RWPE2 (cell line): ENCODE measurements around the gene SFSWAP.

Experiments used
- ATAC-seq: fragments of 200-7000 bp; cut with Tn5 transposase; 3 replicates; pipeline ENCODE4 v1.9.1; 2021; ENCODE audit warnings: low read depth
- DNase-seq: peaks from one replicate; pipeline ENCODE4 v3.0.0-alpha.2; 2020; ENCODE audit warnings: low spot score
- H3K27ac ChIP-seq: fragments of 450-650 bp; 2 replicates; pipeline ENCODE4 v1.5.1; 2017; ENCODE audit warnings: mild to moderate bottlenecking; ENCODE audit not compliant: poor library complexity, severe bottlenecking
- H3K27me3 ChIP-seq: fragments of 250-450 bp; sonication (Bioruptor Pico); 2 replicates; pipeline ENCODE4 v1.5.1; 2021; ENCODE audit warnings: mild to moderate bottlenecking, moderate library complexity; ENCODE audit not compliant: insufficient read depth, poor library complexity, severe bottlenecking
- H3K36me3 ChIP-seq: fragments of 250-450 bp; sonication (Bioruptor Pico); 2 replicates; pipeline ENCODE4 v1.5.1; 2020; ENCODE audit warnings: low read depth, mild to moderate bottlenecking, moderate library complexity
- H3K4me1 ChIP-seq: fragments of 250-450 bp; sonication (Bioruptor Pico); 2 replicates; pipeline ENCODE4 v1.5.1; 2021; ENCODE audit warnings: mild to moderate bottlenecking, moderate library complexity; ENCODE audit not compliant: insufficient read depth, poor library complexity, severe bottlenecking
- H3K4me3 ChIP-seq: fragments of 250-450 bp; sonication (Bioruptor Pico); 2 replicates; pipeline ENCODE4 v1.5.1; 2021; ENCODE audit warnings: mild to moderate bottlenecking, moderate library complexity; ENCODE audit not compliant: severe bottlenecking
- H3K9me3 ChIP-seq: fragments of 250-450 bp; sonication (Bioruptor Pico); 2 replicates; pipeline ENCODE4 v1.5.1; 2021; ENCODE audit warnings: mild to moderate bottlenecking, moderate library complexity; ENCODE audit not compliant: severe bottlenecking
- CTCF ChIP-seq: fragments of 450-650 bp; IDR thresholded peaks from one replicate; pipeline ENCODE4 v1.5.1; 2017; ENCODE audit warnings: mild to moderate bottlenecking, moderate library complexity; ENCODE audit not compliant: poor library complexity, severe bottlenecking

The SFSWAP gene

GRCh38 chr12:131725503-131725902, 14.6 kb downstream of the SFSWAP start:
- H3K4me1 ChIP-seq, result peaks cover 12% of the 10 kb centered on the region
- no peaks in the 10 kb centered on the region for H3K27me3 ChIP-seq
- ATAC-seq, result no peak
- no peak overlapping the region for H3K4me3 ChIP-seq
- TF ChIP-seq CTCF, result no peak
- no peak for DNase-seq
- H3K27ac ChIP-seq, result no peak overlapping the region
- peaks cover 95% of the 10 kb centered on the region for H3K36me3 ChIP-seq
- no peaks in the 10 kb centered on the region for H3K9me3 ChIP-seq

- no peaks in the 10 kb centered on the region for H3K4me1 ChIP-seq
- no peak for TF ChIP-seq CTCF
- no peak overlapping the region for H3K27ac ChIP-seq
- no peak overlapping the region for H3K4me3 ChIP-seq
- no peaks in the 10 kb centered on the region for H3K27me3 ChIP-seq
- ATAC-seq (no peak), DNase-seq (no peak)
- peaks cover 89% of the 10 kb centered on the region for H3K36me3 ChIP-seq
- no peaks in the 10 kb centered on the region for H3K9me3 ChIP-seq
Observed at GRCh38 chr12:131728720-131729119, 17.8 kb downstream of the SFSWAP start.

- Histone ChIP-seq H3K4me1 (no peaks in the 10 kb centered on the region), H3K27ac (no peak overlapping the region), H3K9me3 (no peaks in the 10 kb centered on the region), H3K4me3 (no peak overlapping the region), H3K36me3 (peaks cover 89% of the 10 kb centered on the region), H3K27me3 (no peaks in the 10 kb centered on the region)
- TF ChIP-seq CTCF, result no peak
- no peak for DNase-seq
- ATAC-seq, result no peak
Observed at GRCh38 chr12:131729254-131729955, 18.5 kb downstream of the SFSWAP start.

GRCh38 chr12:131732996-131733615, 22.2 kb downstream of the SFSWAP start:
- H3K9me3 ChIP-seq, result no peaks in the 10 kb centered on the region
- no peak for TF ChIP-seq CTCF
- DNase-seq (no peak), ATAC-seq (no peak)
- peaks cover 14% of the 10 kb centered on the region for H3K4me1 ChIP-seq
- H3K4me3 ChIP-seq, result no peak overlapping the region
- peaks cover 79% of the 10 kb centered on the region for H3K36me3 ChIP-seq
- H3K27ac ChIP-seq, result no peak overlapping the region
- H3K27me3 ChIP-seq, result no peaks in the 10 kb centered on the region

GRCh38 chr12:131733874-131734273, 23.0 kb downstream of the SFSWAP start:
- ATAC-seq (no peak), DNase-seq (no peak)
- Histone ChIP-seq H3K9me3 (no peaks in the 10 kb centered on the region), H3K27me3 (no peaks in the 10 kb centered on the region), H3K4me3 (no peak overlapping the region), H3K36me3 (peaks cover 77% of the 10 kb centered on the region), H3K4me1 (peaks cover 16% of the 10 kb centered on the region), H3K27ac (no peak overlapping the region)
- TF ChIP-seq CTCF, result no peak
